Osteocyte (in vitro differentiated cells): ENCODE data around the gene CARMIL1. TPM values are rescaled to one million over a fixed set of nuclear protein-coding genes. Genes with fewer than 3 reads are reported as not detected.
A peak's percentile ranks its signal among the peaks of the same experiment; 100 is the strongest.

Experiments
- DNase-seq: peaks from one replicate; pipeline ENCODE4 v3.0.0; 2021; ENCODE audit warnings: mixed read lengths; ENCODE audit not compliant: unreplicated experiment; ENCODE audit errors: extremely low spot score
- H3K27ac Mint-ChIP-seq: one replicate; pipeline ENCODE4 v1.8.0; 2021; ENCODE audit warnings: mild to moderate bottlenecking, mixed read lengths; ENCODE audit not compliant: unreplicated experiment
- H3K27me3 Mint-ChIP-seq: one replicate; pipeline ENCODE4 v1.8.0; 2021; ENCODE audit warnings: mixed read lengths; ENCODE audit not compliant: unreplicated experiment
- H3K36me3 Mint-ChIP-seq: one replicate; pipeline ENCODE4 v1.8.0; 2021; ENCODE audit warnings: mixed read lengths; ENCODE audit not compliant: unreplicated experiment
- H3K4me1 Mint-ChIP-seq: one replicate; pipeline ENCODE4 v1.8.0; 2021; ENCODE audit warnings: mixed read lengths; ENCODE audit not compliant: unreplicated experiment
- H3K4me3 Mint-ChIP-seq: one replicate; pipeline ENCODE4 v1.8.0; 2021; ENCODE audit warnings: mild to moderate bottlenecking, moderate library complexity, mixed read lengths; ENCODE audit not compliant: unreplicated experiment
- H3K9me3 Mint-ChIP-seq: one replicate; pipeline ENCODE4 v1.8.0; 2021; ENCODE audit warnings: mixed read lengths; ENCODE audit not compliant: unreplicated experiment
- total RNA-seq: library from RNA; stranded (reverse); gene quantifications from 2 replicates; pipeline ENCODE4 v1.2.1, GENCODE V29; 2021
- TF ChIP-seq, protein P1 (sequence below): fragments of 200-600 bp; sonication (generic); IDR thresholded peaks from 2 replicates; pipeline ENCODE4 v1.5.0; 2021; ENCODE audit warnings: antibody characterized with exemption, mild to moderate bottlenecking, moderate library complexity

CARMIL1 gene
- total RNA-seq, 1 donor from 2014 or later, result 14.9 TPM

DNA sequence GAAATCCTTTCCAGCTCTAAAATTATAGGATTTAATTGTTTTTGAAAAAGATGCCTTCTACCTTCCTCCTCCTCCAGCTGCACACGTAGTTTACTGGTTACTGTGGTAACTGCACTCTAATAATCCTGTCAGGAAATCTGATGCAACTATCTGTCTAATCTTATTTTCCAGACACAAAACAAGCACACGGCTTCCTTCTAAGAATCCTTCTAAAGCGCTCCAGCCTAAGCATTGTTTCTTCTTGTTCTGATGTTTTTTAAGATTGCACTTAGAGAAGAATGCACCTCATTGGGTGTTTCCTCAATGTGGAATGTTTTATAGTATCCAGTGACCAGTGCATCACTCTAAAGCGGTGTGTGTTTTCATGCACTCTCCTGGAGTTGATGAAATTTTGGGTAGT lies 63.6 kb downstream of the CARMIL1 start:
- no peaks in the 10 kb centered on the region for H3K9me3 Mint-ChIP-seq
- TF ChIP-seq, protein P1, sequence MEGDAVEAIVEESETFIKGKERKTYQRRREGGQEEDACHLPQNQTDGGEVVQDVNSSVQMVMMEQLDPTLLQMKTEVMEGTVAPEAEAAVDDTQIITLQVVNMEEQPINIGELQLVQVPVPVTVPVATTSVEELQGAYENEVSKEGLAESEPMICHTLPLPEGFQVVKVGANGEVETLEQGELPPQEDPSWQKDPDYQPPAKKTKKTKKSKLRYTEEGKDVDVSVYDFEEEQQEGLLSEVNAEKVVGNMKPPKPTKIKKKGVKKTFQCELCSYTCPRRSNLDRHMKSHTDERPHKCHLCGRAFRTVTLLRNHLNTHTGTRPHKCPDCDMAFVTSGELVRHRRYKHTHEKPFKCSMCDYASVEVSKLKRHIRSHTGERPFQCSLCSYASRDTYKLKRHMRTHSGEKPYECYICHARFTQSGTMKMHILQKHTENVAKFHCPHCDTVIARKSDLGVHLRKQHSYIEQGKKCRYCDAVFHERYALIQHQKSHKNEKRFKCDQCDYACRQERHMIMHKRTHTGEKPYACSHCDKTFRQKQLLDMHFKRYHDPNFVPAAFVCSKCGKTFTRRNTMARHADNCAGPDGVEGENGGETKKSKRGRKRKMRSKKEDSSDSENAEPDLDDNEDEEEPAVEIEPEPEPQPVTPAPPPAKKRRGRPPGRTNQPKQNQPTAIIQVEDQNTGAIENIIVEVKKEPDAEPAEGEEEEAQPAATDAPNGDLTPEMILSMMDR, result no peak
- peaks cover 13% of the 10 kb centered on the region for H3K4me1 Mint-ChIP-seq
- H3K4me3 Mint-ChIP-seq, result no peak overlapping the region
- no peak for DNase-seq
- no peaks in the 10 kb centered on the region for H3K36me3 Mint-ChIP-seq
- no peaks in the 10 kb centered on the region for H3K27me3 Mint-ChIP-seq
- H3K27ac Mint-ChIP-seq, result no peak overlapping the region

DNA sequence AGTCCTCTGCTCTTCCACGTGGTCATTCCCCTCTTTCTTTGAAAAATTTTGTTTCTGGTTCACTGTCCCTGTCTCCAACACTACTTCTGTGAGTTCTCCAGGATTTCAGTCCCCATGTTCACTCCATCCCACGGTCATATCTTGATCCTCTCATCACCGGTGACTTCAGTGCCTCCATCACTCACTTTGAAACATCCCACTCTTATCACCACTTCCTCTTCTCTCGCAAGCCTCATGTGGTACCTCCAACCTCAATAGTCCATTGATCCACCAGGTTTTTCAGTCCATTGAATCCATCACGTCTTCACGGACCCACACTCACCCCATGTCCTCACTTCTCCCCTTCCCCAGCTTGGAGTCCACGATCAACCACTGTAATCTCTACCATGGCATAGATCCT lies 64.8 kb downstream of the CARMIL1 start:
- peaks cover 13% of the 10 kb centered on the region for H3K4me1 Mint-ChIP-seq
- no peak overlapping the region for H3K4me3 Mint-ChIP-seq
- no peak for DNase-seq
- H3K27ac Mint-ChIP-seq, result no peak overlapping the region
- no peaks in the 10 kb centered on the region for H3K27me3 Mint-ChIP-seq
- no peaks in the 10 kb centered on the region for H3K9me3 Mint-ChIP-seq
- H3K36me3 Mint-ChIP-seq, result no peaks in the 10 kb centered on the region
- TF ChIP-seq, protein P1, result no peak

DNA sequence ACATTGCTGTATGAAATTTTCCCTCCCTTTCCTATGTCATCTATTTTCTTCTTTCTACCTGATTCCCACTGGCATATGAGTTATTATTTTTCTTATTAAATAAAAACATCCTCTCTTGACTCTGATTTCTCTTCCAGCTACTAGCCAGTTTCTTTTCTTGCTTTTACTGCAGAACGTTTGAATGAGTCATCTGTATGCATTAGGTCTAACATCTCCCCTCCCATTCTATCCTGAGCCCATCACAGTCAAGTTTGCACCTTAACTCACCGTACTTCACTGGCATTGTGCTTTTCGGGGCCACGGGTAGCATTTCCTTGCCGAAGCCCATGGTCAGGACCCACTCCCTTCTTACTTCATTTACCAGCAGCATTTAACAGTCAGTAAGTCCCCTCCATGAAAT lies 65.7 kb downstream of the CARMIL1 start:
- Mint-ChIP-seq H3K27me3 (no peaks in the 10 kb centered on the region), H3K4me1 (peaks cover 13% of the 10 kb centered on the region), H3K4me3 (no peak overlapping the region), H3K36me3 (no peaks in the 10 kb centered on the region), H3K27ac (no peak overlapping the region), H3K9me3 (no peaks in the 10 kb centered on the region)
- no peak for DNase-seq
- TF ChIP-seq, protein P1, result no peak

DNA sequence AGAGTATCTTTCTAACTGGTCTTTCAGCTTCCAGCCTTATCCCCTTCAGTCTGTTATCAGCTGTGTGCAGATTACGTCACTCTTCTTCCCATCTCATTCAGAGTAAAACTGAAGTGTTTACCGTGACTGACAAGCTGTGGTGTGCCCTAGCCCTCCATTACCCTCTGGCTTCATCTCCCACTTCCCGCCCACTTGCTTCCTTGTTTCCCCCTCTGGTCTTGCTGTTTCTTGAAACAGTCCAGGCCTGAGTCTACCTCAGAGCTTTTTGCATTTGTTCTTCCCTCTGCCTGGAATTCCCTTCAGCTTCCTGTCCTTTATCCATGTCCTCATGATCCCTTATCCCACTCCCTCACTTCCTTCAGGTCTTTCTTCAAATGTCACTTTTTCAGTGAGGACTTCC lies 66.9 kb downstream of the CARMIL1 start:
- Mint-ChIP-seq H3K27me3 (no peaks in the 10 kb centered on the region), H3K36me3 (no peaks in the 10 kb centered on the region), H3K4me3 (no peak overlapping the region), H3K4me1 (peaks cover 21% of the 10 kb centered on the region), H3K27ac (no peak overlapping the region), H3K9me3 (no peaks in the 10 kb centered on the region)
- TF ChIP-seq, protein P1, result no peak
- DNase-seq, result no peak

DNA sequence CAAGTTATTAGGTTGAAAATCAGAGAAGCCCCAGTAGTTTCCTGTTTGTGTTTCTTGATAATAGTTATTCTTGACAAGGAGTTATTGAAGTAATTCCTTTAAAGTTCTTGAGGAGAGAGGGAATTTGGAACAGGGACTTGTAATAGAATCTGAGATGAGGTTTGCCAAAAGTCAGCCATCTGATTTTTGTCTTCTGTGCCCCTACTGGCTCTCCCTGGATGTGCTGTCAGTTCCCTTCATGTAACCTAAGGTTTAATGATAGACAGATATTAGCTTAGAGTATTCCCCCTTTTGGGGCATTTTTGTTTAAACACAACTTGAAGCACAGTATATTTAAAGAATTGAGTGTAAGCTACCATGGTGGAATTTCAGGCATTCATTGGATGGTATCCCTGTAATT lies 71.4 kb downstream of the CARMIL1 start:
- Mint-ChIP-seq H3K36me3 (no peaks in the 10 kb centered on the region), H3K9me3 (no peaks in the 10 kb centered on the region), H3K27ac (peak overlapping the region; percentile 38), H3K27me3 (no peaks in the 10 kb centered on the region), H3K4me3 (no peak overlapping the region), H3K4me1 (peaks cover 29% of the 10 kb centered on the region)
- DNase-seq, result no peak
- TF ChIP-seq, protein P1, result no peak
